Endothelial cell of umbilical vein (primary cell): ENCODE measurements around the gene BRAT1.

ENCODE experiments used
- CTCF ChIP-seq, 2 donors: IDR thresholded peaks; 1 replicate in 1 of 2; 2 replicates in 1 of 2; pipeline ENCODE4 v1.5.1; 2011; ENCODE audit warnings: low read length in 2 of 2, mild to moderate bottlenecking in 2 of 2, moderate library complexity in 2 of 2, control low read depth in 1 of 2, inconsistent platforms in 1 of 2, low read depth in 1 of 2; ENCODE audit not compliant: insufficient read depth in 1 of 2; ENCODE audit errors: extremely low read depth in 1 of 2
- EZH2 ChIP-seq: IDR thresholded peaks from 2 replicates; pipeline ENCODE4 v1.6.1; 2012; ENCODE audit warnings: borderline replicate concordance, low read depth, mild to moderate bottlenecking, moderate library complexity, low read length, inconsistent platforms; ENCODE audit not compliant: severe bottlenecking
- FOS ChIP-seq: IDR thresholded peaks from 2 replicates; pipeline ENCODE4 v1.6.1; 2011; ENCODE audit warnings: mild to moderate bottlenecking, low read length, moderate library complexity, borderline replicate concordance; ENCODE audit not compliant: insufficient read depth
- GATA2 ChIP-seq: IDR thresholded peaks from 2 replicates; pipeline ENCODE4 v1.7.0; 2011; ENCODE audit warnings: low read depth, mild to moderate bottlenecking, moderate library complexity, mixed read lengths, low read length; ENCODE audit not compliant: insufficient read length, insufficient read depth
- JUN ChIP-seq: IDR thresholded peaks from 2 replicates; pipeline ENCODE4 v1.6.1; 2011; ENCODE audit warnings: borderline replicate concordance, low read depth; ENCODE audit not compliant: insufficient read length, insufficient read depth
- MAX ChIP-seq: IDR thresholded peaks from 2 replicates; pipeline ENCODE4 v1.6.1; 2011; ENCODE audit not compliant: insufficient read depth, insufficient read length
- MYC ChIP-seq: IDR thresholded peaks from one replicate; pipeline ENCODE4 v1.6.1; 2011; ENCODE audit warnings: mild to moderate bottlenecking, low read depth, low read length
- POLR2A ChIP-seq: IDR thresholded peaks from 2 replicates; pipeline ENCODE4 v1.6.1; 2012; ENCODE audit warnings: low read depth, mild to moderate bottlenecking, control low read depth, low read length
- POLR2AphosphoS5 ChIP-seq: IDR thresholded peaks from 2 replicates; pipeline ENCODE4 v1.6.1; 2012; ENCODE audit warnings: low read depth, mild to moderate bottlenecking, control low read depth, low read length, moderate library complexity; ENCODE audit not compliant: insufficient read depth

- TF ChIP-seq CTCF (IDR thresholded peaks at IDR 0.05; ENCODE audit: extremely low read depth in 1 of 2, insufficient read depth in 1 of 2, low read depth in 1 of 2, low read length in 2 of 2): no peak
- TF ChIP-seq MAX: no peak
- TF ChIP-seq EZH2: no peak
- no peak for TF ChIP-seq GATA2
- no peak for TF ChIP-seq POLR2A
- TF ChIP-seq JUN: no peak
- TF ChIP-seq MYC: no peak
- TF ChIP-seq FOS: no peak
- TF ChIP-seq POLR2AphosphoS5: no peak
Observed at GRCh38 chr7:2595258-2595860, 40.0 kb upstream of the BRAT1 start.
